GM10248 (cell line): ENCODE results near the gene MESD.
A peak's percentile ranks its signal among the peaks of the same experiment; 100 is the strongest.

ENCODE experiments used
- CTCF ChIA-PET: fragments of 300-600 bp; sonication (Branson Sonifier 250); formaldehyde crosslinking; extraction: SDS; loops from one replicate; lab custom pipeline; 2021; ENCODE audit warnings: antibody characterized with exemption; lab: Yijun Ruan, JAX
- POLR2A ChIA-PET: fragments of 350-650 bp; sonication (Branson Sonifier 250); formaldehyde crosslinking; extraction: SDS; loops from one replicate; lab custom pipeline; 2020; ENCODE audit warnings: antibody characterized with exemption; lab: Yijun Ruan, JAX
- DNase-seq: peaks from one replicate; pipeline ENCODE4 v3.0.0; 2012; ENCODE audit errors: extremely low spot score
- CTCF ChIP-seq: IDR thresholded peaks from 2 replicates; pipeline ENCODE4 v1.5.1; 2012; ENCODE audit warnings: mild to moderate bottlenecking, low read depth; ENCODE audit errors: extremely low read depth, missing control alignments, control extremely low read depth

The MESD gene

GRCh38 chr15:80988148-80988796 is 1.3 kb downstream of the MESD start:
- DNase-seq = no peak
- ChIA-PET CTCF (interaction anchor here (1.0 to 2.2 kb wide), 4 partner anchors 9 to 278 kb away, joined by 3 to 11 read pairs (median 4); no protein-coding TSS in a partner anchor), POLR2A (no interaction called here)
- TF ChIP-seq CTCF = no peak

- TF ChIP-seq CTCF = no peak
- no peak for DNase-seq
- POLR2A ChIA-PET = no interaction called here
- CTCF ChIA-PET = interaction anchor here (0.9 to 2.9 kb wide), 3 partner anchors 14 to 280 kb away, joined by 3 to 16 read pairs (median 15); partner anchors contain the start of gene TLNRD1
Observed at GRCh38 chr15:80986487-80986886, 3.1 kb downstream of the MESD start.

GRCh38 chr15:80985981-80986380 is 3.6 kb downstream of the MESD start:
- ChIA-PET POLR2A (no interaction called here), CTCF (interaction anchor here (1.2 to 2.9 kb wide), 3 partner anchors 16 to 539 kb away, joined by 3 to 16 read pairs (median 15); no protein-coding TSS in a partner anchor)
- TF ChIP-seq CTCF = no peak
- DNase-seq = no peak

GRCh38 chr15:80984856-80985255 is 4.8 kb downstream of the MESD start:
- no peak for DNase-seq
- no peak for TF ChIP-seq CTCF
- POLR2A ChIA-PET = no interaction called here
- CTCF ChIA-PET = interaction anchor here (1.2 to 2.9 kb wide), 3 partner anchors 15 to 538 kb away, joined by 3 to 16 read pairs (median 15); no protein-coding TSS in a partner anchor

GRCh38 chr15:80982839-80983238 is 6.8 kb downstream of the MESD start:
- no peak for TF ChIP-seq CTCF
- POLR2A ChIA-PET = no interaction called here
- no peak for DNase-seq
- CTCF ChIA-PET = interaction anchor here (0.9 to 2.2 kb wide), 6 partner anchors 12 to 283 kb away, joined by 3 to 10 read pairs (median 4); no protein-coding TSS in a partner anchor

GRCh38 chr15:80982205-80982604 is 7.4 kb downstream of the MESD start:
- POLR2A ChIA-PET = no interaction called here
- CTCF ChIA-PET = interaction anchor here (0.9 to 2.2 kb wide), 6 partner anchors 11 to 284 kb away, joined by 3 to 10 read pairs (median 4); no protein-coding TSS in a partner anchor
- peak; percentile 52 for DNase-seq
- TF ChIP-seq CTCF = peak; percentile 45
